Gastrocnemius medialis (tissue), 4 donors: ENCODE results near the gene NUAK2.

ENCODE experiments used
- POLR2A ChIP-seq, 2 donors: fragments of 450-650 bp; IDR thresholded peaks; one replicate each; pipeline ENCODE4 v1.6.1; 2017; ENCODE audit warnings: antibody characterized with exemption in 2 of 2, mild to moderate bottlenecking in 2 of 2, moderate library complexity in 2 of 2
- TF ChIP-seq, protein P1 (sequence below), 5 experiments: fragments of 450-650 bp in 3 of 5; fragments of 200-600 bp in 2 of 5; sonication (generic) in 2 of 5; IDR thresholded peaks in 4 of 5; conservative IDR thresholded peaks in 1 of 5; 1 replicate in 4 of 5; 2 replicates in 1 of 5; pipeline ENCODE4 v1.5.1; 2016 to 2019; ENCODE audit warnings: antibody characterized with exemption in 5 of 5, mild to moderate bottlenecking in 3 of 5, moderate library complexity in 3 of 5

DNA sequence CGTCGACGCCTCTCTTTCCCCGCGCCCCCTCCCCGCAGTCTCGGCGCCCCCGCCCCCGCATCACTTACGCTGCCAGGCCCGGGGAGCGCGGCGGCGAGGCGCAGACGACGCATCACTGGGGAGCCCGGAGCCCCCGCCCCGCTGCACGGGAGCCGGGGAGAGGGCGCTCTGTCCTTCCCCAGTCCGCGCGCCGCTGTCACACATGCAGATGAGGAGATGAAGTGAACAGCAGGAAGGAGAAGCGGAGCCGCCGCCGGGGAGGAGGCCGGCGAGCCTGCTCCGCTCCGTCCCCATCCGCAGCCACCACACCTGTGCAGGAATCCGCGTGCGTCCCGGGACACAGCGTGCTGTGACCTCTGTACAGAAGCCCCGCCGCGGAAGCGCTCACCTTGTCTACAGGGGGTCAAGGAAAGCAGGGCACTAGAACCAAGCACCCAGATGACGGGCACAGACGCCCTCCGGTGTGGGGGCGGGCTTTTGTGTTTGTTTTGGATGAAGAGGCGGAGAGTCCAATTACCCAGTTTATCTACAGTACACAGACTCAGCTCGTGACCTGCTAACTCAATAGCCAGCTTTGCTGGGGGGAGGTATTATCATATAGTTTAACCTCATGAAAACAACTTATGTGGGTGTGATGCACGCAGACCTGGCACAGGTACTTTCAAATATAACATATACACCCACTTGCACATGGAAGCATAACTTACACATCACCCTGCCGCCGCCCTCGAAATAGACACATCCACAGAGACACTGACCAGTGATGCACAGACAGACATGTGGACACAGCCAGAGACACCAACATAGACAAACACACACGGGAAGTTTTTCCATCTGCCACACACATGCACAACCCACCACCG is 22.8 kb upstream of the NUAK2 start:
- TF ChIP-seq, protein P1, sequence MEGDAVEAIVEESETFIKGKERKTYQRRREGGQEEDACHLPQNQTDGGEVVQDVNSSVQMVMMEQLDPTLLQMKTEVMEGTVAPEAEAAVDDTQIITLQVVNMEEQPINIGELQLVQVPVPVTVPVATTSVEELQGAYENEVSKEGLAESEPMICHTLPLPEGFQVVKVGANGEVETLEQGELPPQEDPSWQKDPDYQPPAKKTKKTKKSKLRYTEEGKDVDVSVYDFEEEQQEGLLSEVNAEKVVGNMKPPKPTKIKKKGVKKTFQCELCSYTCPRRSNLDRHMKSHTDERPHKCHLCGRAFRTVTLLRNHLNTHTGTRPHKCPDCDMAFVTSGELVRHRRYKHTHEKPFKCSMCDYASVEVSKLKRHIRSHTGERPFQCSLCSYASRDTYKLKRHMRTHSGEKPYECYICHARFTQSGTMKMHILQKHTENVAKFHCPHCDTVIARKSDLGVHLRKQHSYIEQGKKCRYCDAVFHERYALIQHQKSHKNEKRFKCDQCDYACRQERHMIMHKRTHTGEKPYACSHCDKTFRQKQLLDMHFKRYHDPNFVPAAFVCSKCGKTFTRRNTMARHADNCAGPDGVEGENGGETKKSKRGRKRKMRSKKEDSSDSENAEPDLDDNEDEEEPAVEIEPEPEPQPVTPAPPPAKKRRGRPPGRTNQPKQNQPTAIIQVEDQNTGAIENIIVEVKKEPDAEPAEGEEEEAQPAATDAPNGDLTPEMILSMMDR (IDR thresholded peaks at IDR 0.05 in 4 of 5, conservative IDR thresholded peaks at IDR 0.05 in 1 of 5): no peak
- no peak for TF ChIP-seq POLR2A (IDR thresholded peaks at IDR 0.05)
